Ectodermal cell (in vitro differentiated cells): ENCODE results near the gene RSPH6A.

Experiments
- H3K27ac ChIP-seq: 2 replicates; pipeline ENCODE4 v1.7.0; 2013; ENCODE audit warnings: mild to moderate bottlenecking, low read depth, low read length; ENCODE audit not compliant: insufficient read depth, poor library complexity, severe bottlenecking
- H3K27me3 ChIP-seq: 2 replicates; pipeline ENCODE4 v1.7.0; 2013; ENCODE audit warnings: mild to moderate bottlenecking, low read length; ENCODE audit not compliant: insufficient read depth, control insufficient read depth, poor library complexity, severe bottlenecking
- H3K36me3 ChIP-seq: one replicate; pipeline ENCODE4 v1.7.0; 2013; ENCODE audit warnings: low read length; ENCODE audit not compliant: control insufficient read depth, insufficient read depth
- H3K4me1 ChIP-seq: one replicate; pipeline ENCODE4 v1.7.0; 2013; ENCODE audit warnings: low read length; ENCODE audit not compliant: control insufficient read depth, insufficient read depth
- H3K4me3 ChIP-seq: 2 replicates; pipeline ENCODE4 v1.7.0; 2013; ENCODE audit warnings: low read depth, low read length, control low read depth; ENCODE audit not compliant: insufficient read depth
- H3K9me3 ChIP-seq: 2 replicates; pipeline ENCODE4 v1.7.0; 2013; ENCODE audit warnings: mild to moderate bottlenecking, low read length, moderate library complexity; ENCODE audit not compliant: control insufficient read depth
- WGBS, 2 experiments: methylation state at CpG; one replicate each; pipeline ENCODE4 v1.1.7; 2013; ENCODE audit warnings: missing lambda C conversion rate in 2 of 2; 5-methylcytosine and 5-hydroxymethylcytosine counted together

The RSPH6A gene

DNA sequence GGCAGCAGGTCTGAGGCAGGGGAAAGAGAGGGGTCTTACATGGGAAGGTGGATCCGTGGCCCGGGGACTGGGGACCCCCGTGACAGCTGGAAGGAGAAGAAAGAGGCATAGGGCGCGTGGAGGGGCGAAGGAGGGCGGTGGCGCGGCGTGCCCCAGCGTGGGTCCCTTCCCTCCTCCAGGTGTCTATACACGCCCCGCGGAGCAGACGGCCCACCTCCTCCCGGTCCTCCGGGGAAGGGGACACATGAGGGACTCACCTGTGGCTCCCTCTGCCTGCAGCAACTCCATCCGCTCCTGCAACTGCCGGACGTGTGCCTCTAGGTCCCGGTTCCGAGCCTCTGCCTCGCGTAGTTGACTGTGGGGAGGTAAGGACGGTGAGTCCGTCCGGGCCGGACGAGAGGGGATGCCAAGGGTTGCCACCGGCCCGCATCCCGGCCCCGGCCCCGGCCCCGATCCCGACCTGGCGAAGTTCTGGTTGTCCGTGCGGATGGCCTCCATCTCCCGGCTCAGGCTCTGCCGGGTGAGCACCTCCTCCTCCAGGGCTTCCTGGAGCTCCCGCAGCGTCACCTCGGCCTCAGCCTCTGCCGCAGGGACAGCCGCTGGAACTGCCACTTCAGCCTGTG is 43.7 kb downstream of the RSPH6A start:
- Histone ChIP-seq H3K36me3 (no peaks in the 10 kb centered on the region), H3K27ac (no peak overlapping the region), H3K9me3 (no peaks in the 10 kb centered on the region), H3K27me3 (no peaks in the 10 kb centered on the region), H3K4me3 (peak overlapping the region; percentile 89), H3K4me1 (peaks cover 7% of the 10 kb centered on the region)
- WGBS, 2 experiments = 87 to 88% methylated on average over 46 of the region's 46 CpGs

- WGBS, 2 experiments = 1% methylated on average over 79 of the region's 79 CpGs
- Histone ChIP-seq H3K27ac (peak overlapping the region; percentile 94), H3K4me1 (peaks cover 16% of the 10 kb centered on the region), H3K36me3 (no peaks in the 10 kb centered on the region), H3K9me3 (no peaks in the 10 kb centered on the region), H3K4me3 (peak overlapping the region; percentile 89), H3K27me3 (no peaks in the 10 kb centered on the region)
Observed at GRCh38 chr19:45770192-45771101, 44.7 kb downstream of the RSPH6A start.

DNA sequence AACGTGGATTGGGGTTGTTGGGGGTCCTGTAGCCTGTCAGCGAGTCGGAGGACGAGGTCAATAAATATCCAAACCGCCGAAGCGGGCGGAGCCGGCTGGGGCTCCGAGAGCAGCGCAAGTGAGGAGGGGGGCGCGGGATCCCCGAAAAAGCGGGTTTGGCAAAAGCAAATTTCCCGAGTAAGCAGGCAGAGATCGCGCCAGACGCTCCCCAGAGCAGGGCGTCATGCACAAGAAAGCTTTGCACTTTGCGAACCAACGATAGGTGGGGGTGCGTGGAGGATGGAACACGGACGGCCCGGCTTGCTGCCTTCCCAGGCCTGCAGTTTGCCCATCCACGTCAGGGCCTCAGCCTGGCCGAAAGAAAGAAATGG is 45.3 kb downstream of the RSPH6A start:
- H3K36me3 ChIP-seq = no peaks in the 10 kb centered on the region
- WGBS, 2 experiments = 1% methylated on average over 28 of the region's 28 CpGs
- H3K27ac ChIP-seq = peak overlapping the region; percentile 94
- no peaks in the 10 kb centered on the region for H3K9me3 ChIP-seq
- peak overlapping the region; percentile 89 for H3K4me3 ChIP-seq
- peaks cover 23% of the 10 kb centered on the region for H3K4me1 ChIP-seq
- H3K27me3 ChIP-seq = no peaks in the 10 kb centered on the region

GRCh38 chr19:45768984-45769782 is 45.9 kb downstream of the RSPH6A start, which contains the start of gene SIX5:
Gene SIX5, minus strand, starts transcription at chr19:45769252. Its CDS starts 408 bp downstream, at chr19:45768844.
- Histone ChIP-seq H3K9me3 (no peaks in the 10 kb centered on the region), H3K36me3 (no peaks in the 10 kb centered on the region), H3K27ac (peak within 1 kb of the TSS; percentile 94), H3K4me1 (peaks cover 29% of the 10 kb centered on the region), H3K4me3 (peak within 1 kb of the TSS; percentile 92), H3K27me3 (no peaks in the 10 kb centered on the region)
- 0% methylated on average over 70 of the region's 70 CpGs for whole genome bisulfite sequencing, 2 experiments

- 0% methylated on average over 33 of the region's 33 CpGs for WGBS, 2 experiments
- Histone ChIP-seq H3K4me1 (peaks cover 32% of the 10 kb centered on the region), H3K36me3 (no peaks in the 10 kb centered on the region), H3K4me3 (peak overlapping the region; percentile 92), H3K27ac (peak overlapping the region; percentile 91), H3K9me3 (no peaks in the 10 kb centered on the region), H3K27me3 (no peaks in the 10 kb centered on the region)
Observed at GRCh38 chr19:45768655-45768983, 46.5 kb downstream of the RSPH6A start.

DNA sequence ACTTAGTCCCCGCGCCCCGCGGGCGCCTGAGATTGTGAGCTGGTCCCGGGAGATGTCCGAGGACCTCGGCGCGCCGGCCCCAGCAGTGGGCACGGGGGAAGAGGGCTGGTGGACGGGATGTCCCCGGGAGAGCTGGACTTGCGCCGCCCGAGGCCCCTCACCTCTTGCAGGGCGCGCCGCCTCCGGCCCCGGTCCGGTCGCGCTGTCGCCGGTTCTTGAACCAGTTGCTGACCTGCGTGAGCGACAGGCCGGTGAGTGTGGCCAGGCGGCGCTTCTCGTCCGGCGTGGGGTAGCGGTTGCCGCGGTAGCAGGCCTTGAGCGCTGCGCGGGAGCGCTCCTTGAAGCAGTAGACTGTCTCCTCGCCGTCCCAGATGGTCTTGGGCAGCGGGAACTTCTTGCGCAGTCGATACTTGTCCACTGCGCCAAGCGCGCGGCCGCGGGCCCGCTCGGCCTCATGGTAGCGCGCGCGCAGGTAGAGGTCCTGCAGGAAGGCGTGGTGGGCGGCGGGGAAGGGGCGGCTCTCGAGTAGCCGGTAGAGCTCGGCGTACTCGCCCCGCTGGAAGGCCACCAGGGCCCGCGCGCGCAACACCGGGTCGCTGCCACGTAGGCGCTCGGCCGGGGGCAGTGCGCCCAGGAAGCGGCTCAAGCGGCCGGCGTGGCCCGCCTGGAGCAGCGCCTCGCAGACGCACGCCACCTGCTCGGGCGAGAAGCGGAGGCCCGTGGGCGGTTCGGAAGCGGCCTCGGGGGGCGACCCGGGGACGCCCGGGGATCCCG is 47.0 kb downstream of the RSPH6A start:
- Histone ChIP-seq H3K27me3 (no peaks in the 10 kb centered on the region), H3K9me3 (no peaks in the 10 kb centered on the region), H3K36me3 (no peaks in the 10 kb centered on the region), H3K27ac (peak overlapping the region; percentile 91), H3K4me3 (peak overlapping the region; percentile 92), H3K4me1 (peaks cover 32% of the 10 kb centered on the region)
- WGBS, 2 experiments = 0% methylated on average over 102 of the region's 102 CpGs

DNA sequence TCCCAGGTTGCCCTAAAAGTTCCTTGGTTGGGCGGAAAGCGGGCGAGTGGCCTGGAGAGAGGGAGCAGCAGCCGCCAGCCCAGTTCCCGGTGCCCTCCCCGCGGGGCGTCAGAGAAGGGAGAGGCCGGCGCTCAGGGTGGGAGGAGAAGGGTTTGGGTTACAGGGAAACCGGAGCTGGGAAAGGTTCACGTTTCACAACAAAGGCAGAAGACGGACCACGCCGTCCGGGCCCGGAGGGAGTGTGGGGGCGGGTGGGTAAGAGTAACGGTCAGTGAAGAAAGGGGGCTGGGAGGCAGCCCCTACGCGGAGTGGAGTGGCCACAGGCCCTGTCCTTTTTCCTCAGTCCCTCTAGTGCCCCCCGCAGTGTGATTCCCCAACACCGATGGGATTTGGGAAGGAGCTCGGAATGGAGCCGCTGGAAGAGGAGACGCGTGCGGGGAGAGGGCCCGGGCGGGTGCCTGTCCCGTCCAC is 47.7 kb downstream of the RSPH6A start:
- WGBS, 2 experiments = 0 to 1% methylated on average over 31 of the region's 31 CpGs
- H3K27ac ChIP-seq = peak overlapping the region; percentile 41

GRCh38 chr19:45766869-45767346 is 48.2 kb downstream of the RSPH6A start:
- no peaks in the 10 kb centered on the region for H3K36me3 ChIP-seq
- peaks cover 32% of the 10 kb centered on the region for H3K4me1 ChIP-seq
- H3K9me3 ChIP-seq = no peaks in the 10 kb centered on the region
- peak overlapping the region; percentile 41 for H3K27ac ChIP-seq
- H3K27me3 ChIP-seq = no peaks in the 10 kb centered on the region
- WGBS, 2 experiments = 33 to 39% methylated on average over 24 of the region's 24 CpGs
- peak overlapping the region; percentile 92 for H3K4me3 ChIP-seq

More for the DNA sequence above, 47.7 kb downstream of the RSPH6A start:
- H3K36me3 ChIP-seq = no peaks in the 10 kb centered on the region
- H3K9me3 ChIP-seq = no peaks in the 10 kb centered on the region
- peak overlapping the region; percentile 92 for H3K4me3 ChIP-seq
- peaks cover 32% of the 10 kb centered on the region for H3K4me1 ChIP-seq
- no peaks in the 10 kb centered on the region for H3K27me3 ChIP-seq

DNA sequence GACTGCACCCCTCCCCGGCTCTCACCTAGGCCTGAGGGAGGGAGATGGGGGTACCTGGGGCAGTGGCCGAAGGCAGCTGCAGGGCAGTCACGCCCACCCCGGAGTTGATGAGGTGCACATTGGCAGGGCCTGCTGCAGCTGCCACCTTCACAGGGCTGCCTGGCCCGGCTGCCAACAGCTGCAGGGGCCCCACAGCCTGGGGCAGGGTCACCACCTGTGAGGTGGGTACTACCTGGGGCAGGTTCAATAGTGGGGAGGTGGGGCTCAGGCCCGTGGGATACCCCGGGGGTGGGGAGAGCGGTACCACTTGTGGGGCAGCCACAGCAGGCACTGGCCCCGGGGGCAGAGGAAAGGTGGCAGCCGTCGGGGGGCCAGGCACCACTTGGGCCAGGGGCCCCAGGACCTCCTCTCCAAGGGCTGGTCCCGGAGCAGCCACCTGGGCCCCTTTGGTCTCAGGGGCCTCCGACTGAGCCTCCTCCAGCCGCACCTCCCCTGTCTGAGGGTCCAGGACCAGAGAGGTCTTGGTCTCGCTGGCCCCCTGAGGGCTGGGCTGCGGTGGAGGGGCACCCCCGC is 48.7 kb downstream of the RSPH6A start:
- H3K27ac ChIP-seq = no peak overlapping the region

More for the DNA sequence above, 48.7 kb downstream of the RSPH6A start:
- Histone ChIP-seq H3K4me3 (peak overlapping the region; percentile 92), H3K4me1 (peaks cover 32% of the 10 kb centered on the region), H3K36me3 (no peaks in the 10 kb centered on the region), H3K9me3 (no peaks in the 10 kb centered on the region), H3K27me3 (no peaks in the 10 kb centered on the region)
- 84 to 86% methylated on average over 17 of the region's 17 CpGs for WGBS, 2 experiments
